GM15510 (cell line): ENCODE measurements around the gene DLG2.

ENCODE experiments used
- POLR2A ChIP-seq: IDR thresholded peaks from 3 replicates; pipeline ENCODE4 v1.6.1; 2011; ENCODE audit warnings: borderline replicate concordance; ENCODE audit not compliant: insufficient read length; ENCODE audit errors: extremely low read depth

Gene DLG2

DNA sequence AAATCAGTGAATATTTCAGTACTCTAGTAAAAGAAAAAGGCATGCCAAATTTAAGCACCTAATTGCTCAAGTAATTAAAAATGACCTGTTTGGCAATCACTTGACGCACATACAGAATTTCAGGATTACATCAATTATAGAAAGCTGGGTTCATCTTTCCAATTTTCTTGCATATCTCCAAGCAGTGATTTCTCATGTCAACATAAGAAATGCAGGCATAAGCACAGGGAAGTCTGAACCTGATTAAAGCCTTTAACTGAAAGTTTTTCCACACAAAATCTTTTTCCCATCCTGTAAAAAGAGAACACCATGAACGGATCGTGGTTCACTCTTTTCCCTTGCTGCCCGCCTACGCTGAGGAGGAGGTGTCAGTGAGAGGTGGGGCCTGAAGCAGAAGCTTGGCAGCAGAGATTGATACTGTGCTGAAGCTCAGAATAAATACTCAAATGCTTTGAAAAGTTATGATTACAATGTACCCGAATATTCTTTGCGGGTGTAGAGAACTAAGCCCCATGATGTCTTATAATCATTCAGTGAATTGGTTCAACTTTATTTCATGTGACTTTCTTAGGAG lies 1636.9 kb downstream of the DLG2 start:
- TF ChIP-seq POLR2A: no peak

DNA sequence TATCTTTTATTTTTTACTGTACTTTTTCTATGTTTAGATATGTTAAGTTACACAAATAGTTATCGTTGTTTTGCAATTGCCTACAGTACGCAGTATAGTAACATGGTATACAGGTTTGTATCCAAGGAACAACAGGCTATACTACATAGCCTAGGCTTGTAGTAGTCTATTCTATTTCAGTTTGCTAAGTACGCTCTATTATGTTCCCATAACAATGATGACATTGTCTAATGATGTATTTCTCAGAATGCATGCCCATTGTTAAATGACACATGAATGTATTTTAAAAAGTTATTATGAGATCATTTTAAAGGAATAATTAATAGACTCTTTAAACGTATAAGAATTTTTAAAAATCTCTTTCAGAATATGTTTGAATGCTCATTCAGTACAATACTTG lies 1644.3 kb downstream of the DLG2 start:
- TF ChIP-seq POLR2A: no peak

DNA sequence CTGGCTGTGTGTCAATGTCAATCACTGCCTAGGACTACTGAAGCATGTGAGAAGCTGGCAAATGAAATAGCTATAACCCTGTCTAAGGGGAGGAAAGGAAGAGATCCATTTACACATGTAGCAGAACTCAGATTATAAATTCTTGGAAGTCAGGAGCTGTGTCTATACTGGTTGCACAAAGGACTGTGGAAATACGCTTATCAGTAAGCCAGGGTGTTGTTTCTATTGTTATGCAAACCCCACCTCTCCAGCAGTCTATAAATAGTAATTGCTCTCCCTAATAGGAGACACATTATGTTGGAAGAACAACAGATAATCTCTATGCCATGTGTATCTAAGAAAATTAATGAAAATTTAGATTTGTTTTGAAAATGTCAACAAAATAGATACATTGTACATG lies 1647.6 kb downstream of the DLG2 start:
- TF ChIP-seq POLR2A: no peak

GRCh38 chr11:83978942-83979341 lies 1648.2 kb downstream of the DLG2 start:
- TF ChIP-seq POLR2A: no peak

DNA sequence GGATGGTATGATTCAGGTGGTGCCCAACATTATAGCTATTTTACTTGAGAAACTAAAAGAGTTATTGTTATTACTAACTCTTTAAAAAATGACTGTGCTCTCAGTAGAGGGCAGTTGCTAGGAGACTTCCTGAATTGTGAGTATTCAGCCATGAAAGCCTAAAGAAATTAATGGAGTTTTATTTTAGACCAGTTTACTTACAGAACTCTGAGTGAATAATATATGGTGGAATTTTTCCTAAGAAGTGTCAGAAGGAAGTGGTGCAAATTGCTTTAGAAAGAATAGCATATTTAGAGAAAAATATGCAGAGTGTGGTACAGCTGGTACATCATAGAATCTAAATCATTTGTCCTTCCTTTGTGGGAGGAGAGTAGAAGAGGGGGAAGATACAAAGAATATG lies 1651.1 kb downstream of the DLG2 start:
- no peak for TF ChIP-seq POLR2A

DNA sequence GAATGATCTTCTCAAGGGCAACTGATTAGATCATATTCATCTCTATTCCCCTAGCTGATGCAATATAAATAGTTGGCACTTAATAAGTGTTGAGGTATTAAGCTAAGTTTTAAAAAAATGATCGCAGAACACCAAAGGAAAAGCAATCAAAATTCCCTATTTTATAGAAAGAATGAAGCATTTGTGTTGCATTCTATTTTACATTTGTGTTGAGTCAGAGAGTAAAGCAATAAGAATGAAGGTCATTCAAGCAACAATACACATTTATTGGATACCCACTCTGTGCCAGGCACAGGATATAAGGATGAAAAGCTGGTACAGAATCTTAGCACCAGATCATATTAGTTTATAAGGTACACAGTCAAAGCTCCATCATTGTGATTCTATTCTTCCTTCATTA lies 1654.6 kb downstream of the DLG2 start:
- TF ChIP-seq POLR2A: no peak

DNA sequence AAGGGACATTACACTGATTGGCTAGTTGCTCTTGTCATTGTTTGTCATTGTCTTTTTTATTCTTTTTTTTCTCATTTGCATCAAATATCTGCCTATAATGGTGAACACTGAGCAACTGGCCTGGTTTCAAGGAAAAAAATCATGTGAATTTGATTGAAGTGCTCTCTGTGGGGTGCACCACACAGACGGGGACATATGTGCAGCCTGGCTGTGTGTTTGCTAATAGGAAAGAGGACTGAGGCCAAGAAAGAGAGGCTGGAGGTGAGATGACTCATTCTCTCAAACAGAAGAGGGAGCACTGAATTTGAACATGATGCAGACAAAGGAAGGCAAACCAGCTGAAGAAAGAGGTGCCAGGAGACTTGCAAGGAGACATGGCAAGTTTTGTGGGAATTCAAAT lies 1656.1 kb downstream of the DLG2 start:
- TF ChIP-seq POLR2A: no peak

- no peak for TF ChIP-seq POLR2A
Observed at GRCh38 chr11:83970061-83970671, 1657.0 kb downstream of the DLG2 start.

DNA sequence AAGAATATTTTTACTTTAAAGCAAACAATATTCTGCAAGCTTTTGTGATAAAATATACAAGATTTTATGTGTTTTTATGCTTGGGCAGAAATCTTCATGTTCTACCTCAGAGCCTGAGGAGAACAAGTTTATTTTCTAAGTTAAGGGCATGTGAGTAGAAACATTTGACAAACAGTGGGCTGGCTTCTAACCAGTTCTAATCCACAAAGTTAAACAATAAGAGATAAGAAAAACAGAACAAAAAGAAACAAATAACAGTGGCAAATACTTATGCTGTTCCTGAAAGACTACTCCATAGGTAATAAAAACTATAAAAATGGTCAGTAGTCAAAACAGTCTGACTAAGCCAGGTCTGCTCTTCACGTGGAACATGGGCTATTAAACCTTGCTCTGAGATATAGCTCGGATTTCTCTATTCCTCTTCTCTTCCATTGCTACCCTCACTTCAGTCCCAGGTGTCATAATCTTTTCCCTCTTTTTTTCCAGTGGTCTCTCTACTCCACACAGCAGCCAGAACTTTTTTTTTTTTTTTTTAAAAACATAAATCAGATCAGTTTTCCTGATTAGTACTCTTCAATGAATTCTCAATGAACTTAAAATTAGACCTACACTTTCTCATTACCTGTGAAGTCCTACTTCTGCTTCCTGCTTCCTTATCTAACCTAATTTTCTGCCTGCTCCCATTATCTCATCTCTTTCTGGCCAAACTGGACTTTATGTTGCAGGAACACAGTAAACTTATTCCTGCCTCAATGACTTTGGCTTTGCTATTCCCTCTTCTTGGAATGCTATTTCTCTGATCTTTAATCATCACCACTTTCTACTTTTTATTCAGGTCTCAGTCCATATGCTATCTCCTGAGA lies 1669.9 kb downstream of the DLG2 start:
- TF ChIP-seq POLR2A: no peak

- no peak for TF ChIP-seq POLR2A
Observed at GRCh38 chr11:83956119-83956697, 1670.9 kb downstream of the DLG2 start.

- no peak for TF ChIP-seq POLR2A
Observed at GRCh38 chr11:83954780-83955179, 1672.4 kb downstream of the DLG2 start.

- no peak for TF ChIP-seq POLR2A
Observed at GRCh38 chr11:83951521-83951920, 1675.6 kb downstream of the DLG2 start.

DNA sequence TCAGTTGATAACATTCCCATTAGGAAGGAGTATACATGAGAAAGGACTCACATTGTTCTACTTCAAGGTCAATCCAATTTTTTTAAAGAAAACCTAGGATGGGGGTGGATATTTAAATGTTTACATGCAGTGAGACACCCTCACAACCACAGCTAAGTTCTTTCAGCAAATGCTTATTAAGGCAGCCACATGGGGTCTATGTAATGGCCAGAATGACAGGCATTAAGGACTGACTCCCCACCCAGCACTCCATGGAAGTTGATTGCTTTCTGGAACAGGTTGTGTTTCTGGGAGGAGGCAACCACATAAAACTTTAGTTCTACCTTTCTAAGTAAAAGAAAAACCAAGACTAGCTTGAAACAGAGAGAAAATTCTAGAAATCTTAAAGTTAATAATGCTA lies 1678.9 kb downstream of the DLG2 start:
- TF ChIP-seq POLR2A: no peak

DNA sequence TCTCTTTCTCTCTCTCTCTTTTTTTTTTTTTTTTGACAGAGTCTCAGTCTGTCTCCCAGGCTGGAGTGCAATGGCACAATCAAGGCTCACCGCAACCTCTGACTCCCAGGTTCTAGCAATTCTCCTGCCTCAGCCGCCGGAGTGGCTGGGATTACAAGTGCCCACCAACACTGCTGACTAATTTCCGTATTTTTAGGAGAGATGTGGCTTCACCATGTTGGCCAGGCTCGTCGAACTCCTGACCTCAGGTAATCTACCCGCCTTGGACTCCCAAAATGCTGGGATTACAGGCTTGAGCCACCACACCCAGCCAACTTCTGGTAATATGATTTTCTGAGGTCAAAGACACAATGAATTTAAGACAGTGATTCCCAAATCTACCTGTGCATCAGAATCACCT lies 1681.2 kb downstream of the DLG2 start:
- no peak for TF ChIP-seq POLR2A

GRCh38 chr11:83941050-83941449 lies 1686.1 kb downstream of the DLG2 start:
- no peak for TF ChIP-seq POLR2A
